GM18498 (cell line): ENCODE results near the gene HSP90AB1.

Source experiments
- ATAC-seq: cut with Tn5 transposase; IDR thresholded peaks from one replicate; pipeline ENCODE4 v1.9.1; 2021; ENCODE audit warnings: mild to moderate bottlenecking, moderate library complexity; ENCODE audit not compliant: unreplicated experiment

HSP90AB1 gene

GRCh38 chr6:44278774-44279697 lies 32.1 kb downstream of the HSP90AB1 start:
- no peak for ATAC-seq

DNA sequence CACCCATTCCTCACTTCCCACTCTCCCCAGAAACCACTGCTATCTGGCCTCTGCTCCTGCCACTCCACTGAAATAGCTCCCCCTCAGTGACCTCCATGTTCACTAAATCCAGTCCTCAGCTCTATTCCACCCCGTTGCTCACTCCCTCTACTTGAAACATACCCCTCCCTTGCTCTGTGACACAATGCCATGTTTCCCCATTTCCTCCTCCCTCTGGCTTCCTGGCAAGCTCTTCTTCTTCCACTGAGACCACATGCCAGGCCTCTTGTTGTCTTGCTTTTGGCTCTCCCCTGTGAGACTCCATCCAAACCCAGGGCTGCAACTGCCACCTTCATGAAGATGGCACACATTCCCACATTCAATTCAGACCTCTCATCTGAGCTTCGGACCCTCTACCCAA lies 37.2 kb downstream of the HSP90AB1 start:
- no peak for ATAC-seq

GRCh38 chr6:44284867-44285266 lies 38.0 kb downstream of the HSP90AB1 start:
- ATAC-seq, result no peak

DNA sequence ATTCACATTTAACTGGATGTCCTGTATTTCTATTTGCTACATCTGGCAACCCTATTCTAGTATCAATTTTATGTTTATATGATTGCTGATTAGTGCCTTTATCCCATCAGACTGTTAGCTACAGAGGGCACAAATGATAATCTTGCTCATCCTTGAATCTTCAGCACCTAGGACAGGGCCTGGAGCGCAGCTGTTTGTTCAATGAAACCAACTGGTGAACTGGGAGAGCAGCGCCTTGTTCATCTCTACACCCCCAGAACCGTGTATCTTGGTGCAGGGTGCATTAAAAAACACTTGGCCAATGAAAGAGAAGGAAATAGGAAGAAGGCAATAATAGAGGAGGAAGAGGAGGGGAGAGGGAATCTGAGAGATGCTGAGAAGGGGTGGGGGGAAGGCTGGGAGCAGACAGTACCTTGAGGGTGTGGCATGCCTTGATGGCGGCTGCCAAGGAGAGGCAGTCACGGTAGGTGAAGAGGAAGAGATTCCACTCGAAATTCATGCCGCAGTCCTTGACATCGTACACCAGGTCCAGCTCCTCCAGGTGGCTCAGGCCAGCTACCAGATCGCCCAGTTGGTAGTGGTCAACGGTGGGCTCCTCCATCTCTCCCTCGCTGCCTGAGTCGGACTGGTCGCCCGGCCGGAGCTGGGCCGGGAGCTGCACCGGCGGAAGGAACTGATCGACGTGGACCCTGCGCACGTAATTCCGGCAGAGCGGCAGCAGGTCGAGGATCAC lies 38.8 kb downstream of the HSP90AB1 start:
- no peak for ATAC-seq

GRCh38 chr6:44286285-44286565 lies 39.3 kb downstream of the HSP90AB1 start:
- ATAC-seq, result no peak

DNA sequence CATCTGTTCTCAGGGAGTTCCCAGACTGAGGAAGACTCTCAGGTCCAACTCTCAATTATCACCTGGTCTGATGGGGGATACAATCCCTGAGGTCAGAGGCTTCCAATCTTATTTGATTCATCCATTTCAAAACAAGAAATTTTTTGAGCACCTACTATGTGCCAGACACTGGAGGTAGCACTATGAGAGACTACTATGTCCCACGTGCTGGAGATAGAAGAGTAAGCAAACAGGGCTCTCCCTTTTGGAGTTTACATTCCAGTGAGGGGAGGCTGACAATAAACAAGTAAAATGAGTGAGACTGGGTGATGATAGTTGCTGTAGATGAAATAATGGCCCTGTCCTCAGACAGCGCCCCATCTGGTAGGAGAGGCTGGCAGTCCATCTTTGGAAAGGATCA lies 39.8 kb downstream of the HSP90AB1 start:
- ATAC-seq, result no peak

DNA sequence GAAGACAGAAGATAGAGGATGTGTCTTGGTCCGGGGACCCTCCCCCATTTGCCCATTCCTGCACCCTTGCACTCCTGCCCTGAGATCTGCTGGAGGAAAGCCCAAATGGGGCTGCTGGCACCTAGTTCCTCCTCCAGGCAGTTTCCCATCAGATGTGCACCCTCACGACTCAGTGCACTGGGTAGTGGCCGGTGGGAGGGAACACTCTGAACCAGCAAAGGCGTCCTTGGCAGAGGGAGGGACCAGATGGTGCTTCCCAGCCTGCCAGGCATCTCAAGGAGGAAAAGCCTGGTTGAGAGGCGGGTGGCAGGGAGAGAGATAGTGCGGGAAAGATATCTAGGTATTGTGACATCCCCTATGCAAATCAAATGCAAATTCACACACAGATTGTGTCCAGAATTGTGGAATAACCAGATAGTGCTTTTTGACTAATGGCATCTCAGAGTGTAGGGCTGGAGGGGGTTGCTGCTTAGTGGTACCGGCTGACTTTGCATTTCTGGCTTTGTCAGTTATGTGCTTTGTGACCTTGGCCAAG lies 42.9 kb downstream of the HSP90AB1 start:
- no peak for ATAC-seq

DNA sequence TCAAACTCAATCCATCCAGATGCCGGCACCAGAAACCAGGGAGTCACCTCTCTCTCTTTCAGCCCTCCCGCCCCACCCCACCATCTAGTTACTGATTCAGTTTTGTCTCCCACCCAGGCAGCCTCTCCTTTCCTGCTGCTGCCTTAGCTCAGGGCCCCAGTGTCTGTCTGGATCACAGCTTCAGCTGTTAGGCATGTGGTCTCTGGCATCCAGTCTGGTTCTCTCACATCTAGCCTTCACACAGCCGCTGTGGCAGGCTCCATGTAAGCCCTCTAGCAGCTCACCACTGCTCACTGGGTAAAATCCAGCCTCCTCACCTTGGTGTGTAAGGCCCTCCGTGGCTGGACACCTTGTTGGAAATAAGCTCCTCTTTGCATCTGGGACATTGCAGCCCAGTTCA lies 44.9 kb downstream of the HSP90AB1 start:
- ATAC-seq, result no peak

DNA sequence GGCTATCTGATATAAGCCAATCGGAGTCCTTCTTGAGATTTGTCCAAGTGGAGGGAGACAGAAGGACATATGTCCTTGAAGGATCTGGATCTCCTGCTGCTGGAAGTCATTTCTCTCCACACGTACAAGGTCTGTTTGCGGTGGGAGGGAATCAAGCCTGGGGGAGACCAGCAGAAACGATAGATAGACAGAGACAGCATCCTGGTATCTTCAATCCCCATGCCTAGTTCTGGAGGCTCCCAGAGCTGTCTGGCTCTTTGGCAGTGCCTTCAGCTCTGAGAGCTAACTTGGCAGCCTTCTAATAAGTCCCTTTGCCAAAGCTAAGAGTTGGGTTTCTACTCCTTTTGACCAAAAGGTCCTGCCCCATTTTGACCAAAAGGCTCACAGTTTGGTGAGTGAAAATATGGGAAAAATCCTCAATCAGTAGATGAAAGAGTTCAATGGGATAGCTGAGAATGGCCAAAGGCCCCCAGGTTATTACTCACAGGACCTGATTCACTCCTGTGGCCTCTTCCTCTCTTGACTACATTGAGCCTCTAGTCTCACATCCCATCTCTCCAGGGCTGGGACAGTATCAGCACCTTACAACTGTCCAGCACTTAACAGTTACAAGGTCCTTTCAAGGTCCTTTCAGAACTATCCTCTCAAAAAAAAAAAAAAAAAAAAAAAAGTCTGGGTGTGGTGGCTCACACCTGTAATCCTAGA lies 45.9 kb downstream of the HSP90AB1 start:
- no peak for ATAC-seq

DNA sequence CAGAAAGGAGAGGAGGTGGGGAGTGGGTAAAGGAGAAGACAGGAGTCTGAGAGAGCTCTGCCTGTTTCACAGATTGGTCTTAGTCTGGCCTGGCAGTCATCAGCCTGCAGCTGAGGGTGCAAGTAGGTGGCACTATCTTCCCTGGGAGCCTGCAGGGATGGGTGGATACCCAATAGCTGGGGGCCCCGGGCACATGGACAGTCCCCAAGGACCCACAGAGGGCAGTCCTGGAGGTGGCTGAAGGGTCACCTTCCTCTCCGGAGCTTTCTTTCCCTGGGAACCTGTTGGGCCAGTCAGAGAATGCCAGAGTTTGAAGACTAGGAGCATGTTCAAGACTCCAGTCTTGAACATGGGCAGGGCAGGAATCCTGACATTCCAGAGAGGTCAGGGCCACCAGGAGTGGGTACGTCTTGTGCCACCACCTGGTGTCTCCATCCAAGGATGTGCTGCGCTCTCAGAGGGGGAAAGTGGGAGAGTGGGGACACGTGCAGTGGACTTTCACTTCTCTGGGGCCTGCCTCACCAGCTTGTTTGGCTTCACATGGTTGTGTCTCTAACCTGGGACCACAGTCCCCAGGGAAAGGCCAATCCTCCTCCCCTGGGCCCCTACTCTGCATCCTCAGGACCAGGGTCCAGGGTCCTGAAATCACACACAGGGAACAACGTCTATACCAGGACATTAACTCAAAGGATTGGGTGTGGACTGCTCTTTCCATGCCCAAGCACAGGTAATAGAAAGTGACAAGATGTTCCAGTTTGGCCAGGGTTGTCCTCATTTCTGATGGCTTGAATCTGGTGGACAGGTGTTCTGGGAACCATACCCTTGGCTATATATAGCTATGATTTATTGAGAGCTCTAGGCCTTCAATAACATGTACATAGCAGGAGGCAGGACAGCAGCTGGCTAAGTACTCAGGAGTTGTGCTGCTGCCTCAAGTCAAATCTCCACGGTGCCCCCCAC lies 48.2 kb downstream of the HSP90AB1 start:
- ATAC-seq, result no peak

- peak; percentile 66 for ATAC-seq
Measured at GRCh38 chr6:44297063-44298038, 50.5 kb downstream of the HSP90AB1 start.

DNA sequence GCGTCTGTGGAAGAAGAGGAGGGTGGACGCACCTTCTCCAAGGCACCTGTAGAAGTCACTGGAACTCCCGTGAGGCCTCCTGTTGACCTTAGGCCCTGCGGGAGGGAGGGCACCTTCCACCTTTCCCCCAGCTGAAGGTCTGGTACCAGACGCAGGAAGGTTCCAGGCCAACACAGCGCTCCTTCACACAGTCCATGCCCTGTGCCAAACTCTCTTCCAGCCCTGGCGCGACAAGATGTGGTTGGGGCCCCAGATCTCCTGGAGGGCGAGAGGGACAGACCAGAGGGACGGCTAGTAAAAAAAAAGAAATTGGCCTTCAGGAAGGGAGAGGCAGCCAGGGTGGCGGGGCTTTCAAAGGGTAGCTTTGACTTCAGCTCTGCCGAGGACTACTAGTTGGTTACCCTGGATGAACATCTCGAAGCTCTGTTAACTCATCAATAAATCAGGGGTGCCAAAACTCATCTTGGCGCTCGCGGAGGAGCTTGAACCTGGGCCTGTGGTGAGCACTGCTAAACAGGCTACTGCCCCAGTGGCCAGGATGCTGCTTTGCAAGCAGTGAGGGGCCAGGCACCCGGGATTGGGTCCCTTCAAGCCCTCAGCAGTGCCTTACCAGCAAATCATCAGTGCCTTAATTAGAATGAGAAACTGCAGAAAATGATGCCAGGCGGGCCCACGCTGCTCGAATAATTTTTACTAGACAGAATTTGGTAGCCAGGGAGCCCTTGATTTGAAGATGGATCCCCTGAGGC lies 51.3 kb downstream of the HSP90AB1 start:
- ATAC-seq, result no peak

DNA sequence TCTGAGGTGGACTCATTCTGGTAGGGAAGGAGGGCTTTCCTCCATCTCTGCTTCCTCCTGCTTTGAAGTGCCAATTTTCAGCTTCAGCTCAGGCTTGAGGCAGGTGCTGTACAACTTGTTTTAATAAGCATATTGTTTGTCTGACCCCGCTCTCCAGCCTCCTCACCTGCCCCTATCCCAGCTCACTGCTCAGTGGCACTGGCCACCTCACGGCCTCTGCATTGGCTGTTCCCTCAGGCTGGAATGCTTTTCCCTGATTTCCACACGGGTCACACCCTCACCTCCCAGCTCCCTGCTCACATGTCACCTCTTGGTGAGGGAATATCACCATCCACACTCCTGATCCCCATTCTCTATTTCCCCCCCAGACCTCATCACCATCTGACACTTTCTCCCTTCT lies 52.0 kb downstream of the HSP90AB1 start:
- no peak for ATAC-seq

DNA sequence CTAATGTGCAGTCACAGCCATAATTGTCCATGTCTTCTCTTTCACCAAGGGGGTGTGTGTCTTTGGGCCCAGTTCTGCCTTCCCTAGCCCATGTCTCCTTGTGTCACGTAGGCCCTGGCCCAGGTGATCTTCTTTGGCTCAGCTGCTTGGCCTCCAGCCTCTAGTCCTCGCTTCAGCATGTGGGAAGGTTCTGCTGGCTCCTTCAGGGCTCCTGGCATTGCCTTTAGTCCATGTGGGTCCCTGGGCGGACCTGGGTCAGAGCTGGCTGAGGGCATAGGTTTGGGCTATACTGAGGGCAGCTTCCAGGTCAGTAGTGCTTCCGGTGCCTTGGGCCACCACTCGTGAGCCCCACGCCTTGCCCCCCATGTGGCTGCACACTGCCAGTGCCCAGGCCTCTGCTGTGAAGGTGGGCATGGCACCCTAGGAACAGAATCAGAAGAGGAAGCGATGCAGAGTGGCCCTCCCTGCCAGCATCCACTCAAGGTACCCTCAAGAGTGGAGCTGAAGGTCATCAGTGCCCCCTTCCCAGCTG lies 53.5 kb downstream of the HSP90AB1 start:
- ATAC-seq, result no peak

- ATAC-seq, result no peak
Measured at GRCh38 chr6:44301106-44301505, 54.2 kb downstream of the HSP90AB1 start.

GRCh38 chr6:44301782-44302564 lies 55.1 kb downstream of the HSP90AB1 start:
- ATAC-seq, result no peak

GRCh38 chr6:44302856-44303255 lies 56.0 kb downstream of the HSP90AB1 start:
- no peak for ATAC-seq
